Heart right ventricle (tissue), 16 donors: ENCODE measurements around the gene RHD. TPM values are rescaled to one million over a fixed set of nuclear protein-coding genes. Genes with fewer than 3 reads are reported as not detected.
"Not testable (repeated sequence)": the region's sequence is repeated elsewhere in the genome, so short reads cannot be mapped to it uniquely, and the experiment has no call there.

Source experiments
- ATAC-seq, 8 donors: fragments of 200-7000 bp; cut with Tn5 transposase; one replicate each; pipeline ENCODE4 v1.9.1; 2020; ENCODE audit warnings: mild to moderate bottlenecking in 8 of 8, moderate library complexity in 8 of 8, moderate number of reproducible peaks in 1 of 8
- DNase-seq, 2 donors: peaks; one replicate each; pipeline ENCODE4 v3.0.0-alpha.2; 2020
- H3K27ac ChIP-seq, 10 donors: fragments of 200-600 bp; sonication (generic) in 2 of 10; one replicate each; pipeline versions ENCODE4 v1.5.0 to v1.8.0; 2020 to 2022; ENCODE audit warnings: mild to moderate bottlenecking in 3 of 10
- H3K27me3 ChIP-seq, 7 donors: fragments of 200-600 bp; one replicate each; pipeline ENCODE4 v1.8.0; 2021 to 2022; ENCODE audit warnings: mild to moderate bottlenecking in 2 of 7
- H3K36me3 ChIP-seq, 9 donors: fragments of 200-600 bp; sonication (generic) in 1 of 9; one replicate each; pipeline versions ENCODE4 v1.5.0 to v1.8.0; 2020 to 2022; ENCODE audit warnings: mild to moderate bottlenecking in 2 of 9
- H3K4me1 ChIP-seq, 9 donors: fragments of 200-600 bp; sonication (generic) in 1 of 9; one replicate each; pipeline versions ENCODE4 v1.5.0 to v1.8.0; 2020 to 2022; ENCODE audit warnings: mild to moderate bottlenecking in 4 of 9
- H3K4me3 ChIP-seq, 10 donors: fragments of 200-600 bp; sonication (generic) in 2 of 10; one replicate each; pipeline versions ENCODE4 v1.5.0 to v1.8.0; 2020 to 2022; ENCODE audit warnings: mild to moderate bottlenecking in 7 of 10, moderate library complexity in 2 of 10
- H3K9me3 ChIP-seq, 11 donors: fragments of 200-600 bp in 10 of 11; sonication (generic) in 2 of 11; one replicate each; pipeline versions ENCODE4 v1.5.0 to v1.8.0; 2013 to 2022; ENCODE audit warnings: mild to moderate bottlenecking in 2 of 11, control low read depth in 1 of 11, moderate library complexity in 1 of 11
- WGBS, 2 donors: extraction: QIAGEN DNeasy Blood & Tissue Kit; methylation state at CpG; one replicate each; pipeline ENCODE4 v1.1.7; 2013; ENCODE audit warnings: inconsistent platforms in 1 of 2; 5-methylcytosine and 5-hydroxymethylcytosine counted together
- intact Hi-C, 10 donors: fragments of 100-400 bp; cut with DNase I; formaldehyde crosslinking; loops; one replicate each; pipeline versions ENCODE4 v1.11.1 to v1.14.2; 2022
- long read RNA-seq, 3 donors: library from polyadenylated mRNA; unstranded; transcript quantifications; one replicate each; pipeline ENCODE4 v2.0.0, GENCODE V29; 2020 to 2021
- polyA plus RNA-seq, 2 donors: library from polyadenylated mRNA; stranded (reverse); fragments of 200-250 nt; gene quantifications; one replicate each; pipeline ENCODE4 v1.2.3, GENCODE V29; 2013
- total RNA-seq, 10 donors: library from RNA; stranded (reverse); fragmentation: NEBNext Ultra II Directional in 3 of 10; extraction: Animal tissue kit (Norgen Biotek cat#: 25700) in 3 of 10; gene quantifications; one replicate each; pipeline versions ENCODE4 v1.2.1 to v1.2.4, GENCODE V29; 2021 to 2023
- TF ChIP-seq, protein P1 (sequence below), 9 donors: fragments of 200-600 bp; sonication (generic) in 2 of 9; IDR thresholded peaks; one replicate each; pipeline versions ENCODE4 v1.5.0 to v1.8.0; 2021 to 2022; ENCODE audit warnings: antibody characterized with exemption in 9 of 9, mild to moderate bottlenecking in 5 of 9, moderate library complexity in 1 of 9
- donor health status: Arrhythmogenic right ventricular cardiomyopathy.
- donor health status: ischemic (EF 13 %, LVEDD 7.1; RV severe dilation, severe dysfunction).
- donor health status: healthy with polysubstance abuse.
- donor health status: DM: no; HTN: yes; CAD: no.
- donor health status: DM: no; HTN: no; CAD: no.
- donor health status: ischemic (EF 25% LVEDD 6.9; RV normal size, moderate dysfunction).
- donor health status: ischemic (EF 25% LVEDD 5.7; RV mildly dilated, moderate dysfunction).
- donor health status: healthy.
- donor health status: DM: yes; HTN: yes; CAD: no.
- donor health status: Ischemic cardiomyopathy.
- donor health status: ischemic (EF 35%, LVEDD 5.7; RV mildly dilated, moderate dysfunction).
- donor health status: nonischemic (EF 11% LVEDD 7.7; RV severe dilation, severe dysfunction).
- donor health status: DM: yes; HTN: yes; CAD: no.
- donor health status: PGD.
- donor health status: ischemic (EF 29% LVEDD 5.4; RV normal size, mild dysfunction).
- donor health status: nonischemic (EF 23%, LVEDD 6.1; RV moderate dilation, normal function).

The RHD gene
- total RNA-seq (under 1 TPM in 1 of 10 donors, not detected in 9; 0.11 TPM), polyA plus RNA-seq (not detected)
- long read RNA-seq, donor 1, partial matches to known transcripts = 0 of 3 reads
- long read RNA-seq, donor 1, other reads (novel, unspliced or antisense) = 3 of 3 reads
- long read RNA-seq, donor 2 = 0 reads
- long read RNA-seq, donor 3, partial matches to known transcripts = 0 of 1 reads
- long read RNA-seq, donor 3, other reads (novel, unspliced or antisense) = 1 of 1 reads

GRCh38 chr1:25272238-25272637 is at the start of gene RHD:
Gene RHD, plus strand, starts transcription at chr1:25272509. Its CDS starts 39 bp downstream, at chr1:25272548.
- DNase-seq, H3K27me3 ChIP-seq, H3K4me1 ChIP-seq, intact Hi-C loops, H3K9me3 ChIP-seq, H3K36me3 ChIP-seq, H3K4me3 ChIP-seq, ATAC-seq, H3K27ac ChIP-seq: not testable (repeated sequence)
- 78 to 80% methylated on average over 8 of the region's 8 CpGs for WGBS, 2 donors

DNA sequence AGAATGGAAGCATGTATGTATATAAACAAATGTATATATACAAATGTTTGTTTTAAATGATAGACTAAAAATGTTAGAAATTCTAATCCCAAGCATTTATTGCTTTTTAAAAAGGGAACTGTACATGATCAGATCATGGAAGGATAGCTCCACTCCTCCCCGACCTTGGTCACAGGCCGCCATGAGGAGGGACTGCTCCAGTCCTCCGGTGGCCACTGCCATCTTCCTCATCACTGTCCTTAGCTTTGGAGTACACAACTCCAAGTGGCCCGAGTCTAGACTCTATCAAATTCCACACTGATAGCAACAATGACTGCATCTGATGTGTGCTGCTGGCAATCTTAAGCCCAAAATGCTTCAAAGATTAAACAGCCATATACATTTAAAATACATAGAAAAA is 49.7 kb upstream of the RHD start:
- Histone ChIP-seq H3K4me1 (no peaks in the 10 kb centered on the region), H3K9me3 (no peaks in the 10 kb centered on the region), H3K4me3 (no peak overlapping the region), H3K27me3 (no peaks in the 10 kb centered on the region), H3K27ac (no peak overlapping the region), H3K36me3 (peaks cover 2 to 86% (median 61%) of the 10 kb centered on the region in 9 donors)
- intact Hi-C loops = loop anchor here in 5 of 10 donors (5.0 to 10.0 kb wide), 4 partner anchors 548 to 570 kb away; no protein-coding TSS in a partner anchor
- TF ChIP-seq, protein P1, sequence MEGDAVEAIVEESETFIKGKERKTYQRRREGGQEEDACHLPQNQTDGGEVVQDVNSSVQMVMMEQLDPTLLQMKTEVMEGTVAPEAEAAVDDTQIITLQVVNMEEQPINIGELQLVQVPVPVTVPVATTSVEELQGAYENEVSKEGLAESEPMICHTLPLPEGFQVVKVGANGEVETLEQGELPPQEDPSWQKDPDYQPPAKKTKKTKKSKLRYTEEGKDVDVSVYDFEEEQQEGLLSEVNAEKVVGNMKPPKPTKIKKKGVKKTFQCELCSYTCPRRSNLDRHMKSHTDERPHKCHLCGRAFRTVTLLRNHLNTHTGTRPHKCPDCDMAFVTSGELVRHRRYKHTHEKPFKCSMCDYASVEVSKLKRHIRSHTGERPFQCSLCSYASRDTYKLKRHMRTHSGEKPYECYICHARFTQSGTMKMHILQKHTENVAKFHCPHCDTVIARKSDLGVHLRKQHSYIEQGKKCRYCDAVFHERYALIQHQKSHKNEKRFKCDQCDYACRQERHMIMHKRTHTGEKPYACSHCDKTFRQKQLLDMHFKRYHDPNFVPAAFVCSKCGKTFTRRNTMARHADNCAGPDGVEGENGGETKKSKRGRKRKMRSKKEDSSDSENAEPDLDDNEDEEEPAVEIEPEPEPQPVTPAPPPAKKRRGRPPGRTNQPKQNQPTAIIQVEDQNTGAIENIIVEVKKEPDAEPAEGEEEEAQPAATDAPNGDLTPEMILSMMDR (IDR thresholded peaks at IDR 0.05) = no peak
- ATAC-seq (no peak), DNase-seq (no peak)
- 88 to 90% methylated on average over 4 of the region's 4 CpGs for WGBS, 2 donors

DNA sequence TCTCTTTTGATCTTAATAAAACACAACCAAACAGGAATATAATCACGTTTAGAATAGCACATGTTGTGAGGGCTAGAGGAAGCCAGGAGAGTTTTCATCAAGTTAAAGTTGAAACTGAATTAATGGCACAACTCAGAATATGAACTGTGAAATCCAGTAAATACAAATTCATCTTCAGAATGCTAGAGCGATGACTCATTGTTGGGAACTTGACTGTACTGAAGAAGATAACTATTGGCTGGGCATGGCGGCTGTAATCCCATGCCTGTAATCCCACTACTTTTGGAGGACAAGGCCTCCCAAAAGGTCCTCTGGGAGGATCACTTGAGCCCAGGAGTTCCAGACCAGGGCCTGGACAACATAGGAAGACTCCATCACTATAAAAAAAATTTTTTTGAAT is 48.8 kb upstream of the RHD start:
- WGBS, 2 donors = 80 to 86% methylated on average over 3 of the region's 3 CpGs
- H3K27me3 ChIP-seq = no peaks in the 10 kb centered on the region
- intact Hi-C loops = loop anchor here in 5 of 10 donors (5.0 to 10.0 kb wide), 4 partner anchors 549 to 571 kb away; no protein-coding TSS in a partner anchor
- H3K36me3 ChIP-seq = peaks cover 2 to 94% (median 69%) of the 10 kb centered on the region in 9 donors
- no peak overlapping the region for H3K4me3 ChIP-seq
- no peak overlapping the region for H3K27ac ChIP-seq
- TF ChIP-seq, protein P1 (IDR thresholded peaks at IDR 0.05) = no peak
- DNase-seq = no peak
- no peaks in the 10 kb centered on the region for H3K9me3 ChIP-seq
- H3K4me1 ChIP-seq = peaks cover 0 to 6% (median 0%) of the 10 kb centered on the region in 9 donors
- ATAC-seq = no peak

DNA sequence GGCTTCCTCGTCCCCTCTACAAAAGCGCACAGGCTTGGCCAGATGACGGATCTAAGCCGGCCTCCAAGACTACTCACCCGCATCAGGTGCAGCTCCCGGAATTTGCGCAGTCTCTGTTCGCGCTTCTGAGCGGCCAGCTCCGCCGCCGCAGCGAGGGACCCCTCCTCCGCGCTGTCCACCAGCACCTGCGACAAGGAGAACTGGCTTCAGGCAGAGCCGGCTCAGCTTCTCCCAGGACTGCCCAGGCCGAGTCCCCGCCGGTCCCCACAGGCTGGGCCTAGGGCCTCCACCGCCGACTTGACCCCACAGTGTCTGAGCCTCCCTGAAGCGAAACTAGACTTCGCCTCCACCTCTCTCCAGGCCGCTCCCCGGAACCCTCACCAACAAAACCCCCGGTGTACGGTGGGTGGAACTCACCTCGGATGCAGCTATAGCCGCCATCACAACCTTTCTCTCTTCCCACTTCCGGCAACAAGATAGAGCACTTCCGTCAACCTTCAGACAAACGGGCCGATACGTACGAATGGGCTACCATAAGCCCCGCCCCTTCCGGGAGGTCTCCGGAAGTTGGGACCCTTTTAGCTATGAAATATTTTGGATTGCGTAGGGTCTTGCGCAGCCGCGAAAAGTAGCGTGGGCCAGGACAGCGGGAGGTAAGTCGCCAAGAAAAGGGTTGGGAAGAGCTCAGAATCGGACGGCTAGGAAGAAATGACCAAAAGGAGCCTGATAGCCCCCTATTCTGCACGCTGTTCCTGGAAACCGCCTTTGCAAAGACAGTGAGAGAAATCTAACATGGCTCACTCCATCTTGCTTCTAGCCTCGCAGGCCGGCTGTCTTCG is 40.1 kb upstream of the RHD start, which contains the start of gene SYF2:
Gene SYF2, minus strand, starts transcription at position 476 of the 839 bp plus-strand sequence. Its CDS starts 35 bp downstream, at position 441.
- ATAC-seq (peak; percentile 92 to 97 (median 96)), DNase-seq (peak; percentile 86 to 94)
- Histone ChIP-seq H3K9me3 (no peaks in the 10 kb centered on the region), H3K36me3 (peaks cover 0 to 68% (median 26%) of the 10 kb centered on the region in 9 donors), H3K4me1 (peaks cover 7 to 48% (median 33%) of the 10 kb centered on the region in 9 donors), H3K4me3 (peak within 1 kb of the TSS; percentile 69 to 90 (median 83)), H3K27ac (peak within 1 kb of the TSS; percentile 68 to 95 (median 92)), H3K27me3 (no peaks in the 10 kb centered on the region)
- TF ChIP-seq, protein P1 (IDR thresholded peaks at IDR 0.05) = no peak
- intact Hi-C loops = loop anchor here in 3 of 10 donors (10.0 kb wide), 2 partner anchors 113 to 583 kb away; partner anchors contain the start of gene MTFR1L (in 2 of the 3)
- WGBS, 2 donors = 0% methylated on average over 54 of the region's 54 CpGs
